Fibroblast of skin of right quadriceps (primary cell): Measurements from ENCODE around the gene ARFGEF3.

Experiments used
- DNase-seq: peaks from one replicate; pipeline ENCODE4 v3.0.0-alpha.2; 2013

The ARFGEF3 gene

DNA sequence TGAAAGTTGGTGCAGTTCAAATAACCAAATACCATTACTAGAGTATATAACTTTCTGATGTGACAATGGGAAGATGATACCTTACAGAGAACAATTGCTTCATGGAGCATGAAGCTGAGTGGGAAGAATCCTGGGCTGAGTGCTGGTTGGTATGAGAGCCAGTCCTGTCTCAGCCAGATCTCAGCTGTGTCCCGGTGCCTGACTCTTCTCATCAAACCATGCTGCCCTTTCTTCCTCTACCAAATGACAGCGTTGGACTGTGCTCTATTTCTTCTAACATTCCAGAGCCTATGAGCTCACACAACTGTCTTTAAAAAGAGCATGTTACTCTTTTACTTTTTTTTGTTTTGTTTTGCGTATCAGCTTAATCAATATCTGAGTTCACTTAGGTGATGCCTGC lies 84.0 kb downstream of the ARFGEF3 start:
- no peak for DNase-seq

GRCh38 chr6:138246650-138247440 lies 85.1 kb downstream of the ARFGEF3 start:
- DNase-seq = peak; percentile 2

DNA sequence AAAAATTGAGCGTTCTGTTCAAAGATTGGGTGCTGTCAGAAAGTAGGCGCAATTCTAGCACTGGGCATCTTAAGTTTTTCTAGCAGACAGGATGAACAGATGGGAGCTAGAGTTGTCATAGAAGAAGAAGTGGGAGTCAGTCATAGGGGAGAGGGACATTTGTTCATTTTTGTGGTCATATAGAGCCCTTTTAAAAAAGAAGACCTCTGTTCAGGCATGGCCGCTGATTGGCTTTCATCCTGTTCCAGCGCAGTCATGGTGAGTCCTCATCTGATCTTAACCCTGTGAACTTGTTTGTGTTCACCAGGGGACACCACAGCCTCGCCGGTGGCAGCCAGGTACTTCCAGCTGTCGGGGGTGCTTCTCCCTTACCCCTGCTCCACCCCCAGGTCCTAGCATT lies 86.3 kb downstream of the ARFGEF3 start:
- no peak for DNase-seq

DNA sequence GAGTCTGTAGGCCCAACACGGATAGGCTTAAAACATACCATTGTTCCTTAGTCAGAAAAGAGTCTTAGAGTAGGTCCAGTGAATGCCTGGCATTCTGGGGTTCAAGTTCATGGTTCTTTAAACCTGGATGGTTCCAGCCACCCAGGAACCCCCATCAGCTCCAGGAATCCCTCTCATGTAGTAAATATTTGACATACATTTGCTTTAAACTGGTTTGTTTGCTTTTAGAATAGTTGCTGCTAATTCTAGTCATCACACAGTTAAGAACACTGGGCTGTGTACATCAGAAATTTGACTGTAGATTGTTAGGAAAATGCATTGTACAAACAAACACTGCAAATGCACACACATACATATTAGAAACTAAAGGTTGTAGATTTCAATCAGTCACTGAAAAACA lies 87.1 kb downstream of the ARFGEF3 start:
- no peak for DNase-seq

DNA sequence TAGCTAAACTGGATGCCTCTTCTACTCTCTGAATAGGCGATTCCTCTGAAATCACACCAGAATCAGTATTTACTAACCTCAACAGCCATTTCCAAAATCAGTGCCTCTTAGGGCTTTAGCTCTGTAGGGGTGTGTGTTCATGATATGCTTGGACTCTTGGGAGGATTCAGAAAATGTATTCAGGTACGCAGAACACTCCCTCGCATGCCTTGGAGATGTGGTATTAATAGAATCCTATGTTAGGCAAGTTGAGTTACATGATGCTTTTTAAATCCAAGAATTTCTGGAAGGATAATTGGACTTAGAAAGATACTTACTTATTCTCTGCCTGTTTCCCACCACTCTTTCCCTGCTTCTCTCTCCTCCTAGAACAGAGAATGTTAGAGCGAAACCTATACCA lies 88.3 kb downstream of the ARFGEF3 start:
- no peak for DNase-seq

DNA sequence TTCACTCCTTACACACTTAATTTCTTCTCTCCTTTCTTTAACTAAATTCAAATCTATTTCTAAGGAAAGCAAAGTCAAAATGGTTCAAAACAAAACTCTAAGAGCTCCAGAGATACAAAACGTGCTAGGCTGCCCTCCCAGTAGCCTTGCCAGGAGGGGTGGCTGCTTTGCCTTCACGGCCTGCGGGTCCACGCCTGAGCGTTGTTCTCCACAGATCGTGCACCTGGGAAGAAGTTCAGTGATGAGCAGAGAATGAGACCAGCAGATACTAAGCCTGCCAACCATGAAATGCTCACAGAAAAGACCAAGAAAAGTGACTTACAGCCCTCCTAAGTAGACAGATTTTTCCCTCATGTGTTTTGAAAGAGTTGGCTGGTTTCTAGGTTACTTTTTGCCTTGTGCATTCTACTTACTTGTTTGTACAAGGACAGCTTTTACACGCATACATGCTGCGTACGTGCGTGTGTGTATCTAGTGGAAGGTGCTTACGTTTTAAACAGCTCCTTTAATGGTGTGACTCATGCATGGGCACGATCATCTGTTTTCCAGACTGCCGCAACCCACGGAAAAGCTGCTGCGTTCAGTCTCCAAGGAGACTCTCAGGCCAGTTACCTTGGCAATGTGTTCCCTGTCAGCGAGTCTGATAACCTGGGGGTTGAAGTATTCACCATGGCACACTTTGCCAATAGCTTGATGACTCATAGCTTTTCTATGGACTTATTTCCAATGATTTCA lies 88.9 kb downstream of the ARFGEF3 start:
- peak; percentile 78 for DNase-seq

- DNase-seq = no peak
Observed at GRCh38 chr6:138253731-138254130, 92.0 kb downstream of the ARFGEF3 start.

DNA sequence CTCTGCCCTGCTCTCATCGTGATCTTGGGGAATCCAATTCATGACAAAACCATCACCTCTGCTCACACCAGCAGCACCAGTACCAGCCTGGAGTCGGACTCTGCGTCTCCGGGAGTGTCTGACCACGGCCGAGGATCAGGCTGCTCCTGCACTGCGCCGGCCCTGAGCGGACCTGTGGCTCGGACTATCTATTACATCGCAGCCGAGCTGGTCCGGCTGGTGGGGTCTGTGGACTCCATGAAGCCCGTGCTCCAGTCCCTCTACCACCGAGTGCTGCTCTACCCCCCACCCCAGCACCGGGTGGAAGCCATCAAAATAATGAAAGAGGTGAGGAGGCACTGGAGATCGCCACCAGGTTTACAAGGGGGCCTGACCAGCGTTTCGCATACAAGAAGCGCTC lies 93.7 kb downstream of the ARFGEF3 start:
- no peak for DNase-seq

DNA sequence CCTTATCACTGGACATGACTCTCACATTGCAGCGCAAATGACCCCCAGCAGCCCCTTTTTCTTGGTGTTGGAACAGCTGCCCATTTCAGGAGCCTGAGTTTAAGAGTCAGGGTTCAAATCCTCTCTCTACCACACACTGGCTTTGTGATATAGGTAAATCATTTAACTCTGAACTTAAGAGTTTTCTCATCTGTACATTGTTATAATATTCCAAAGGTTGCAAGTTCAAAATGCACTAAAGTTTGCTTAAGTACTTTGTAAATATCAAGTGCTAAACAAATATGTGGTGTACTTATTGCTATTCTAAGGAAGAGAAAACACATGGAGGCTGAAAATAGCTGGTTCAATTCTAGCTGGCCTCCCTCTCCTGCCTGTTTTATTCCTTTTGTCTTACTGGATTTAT lies 95.9 kb downstream of the ARFGEF3 start:
- no peak for DNase-seq

- no peak for DNase-seq
Observed at GRCh38 chr6:138258197-138258596, 96.5 kb downstream of the ARFGEF3 start.

DNA sequence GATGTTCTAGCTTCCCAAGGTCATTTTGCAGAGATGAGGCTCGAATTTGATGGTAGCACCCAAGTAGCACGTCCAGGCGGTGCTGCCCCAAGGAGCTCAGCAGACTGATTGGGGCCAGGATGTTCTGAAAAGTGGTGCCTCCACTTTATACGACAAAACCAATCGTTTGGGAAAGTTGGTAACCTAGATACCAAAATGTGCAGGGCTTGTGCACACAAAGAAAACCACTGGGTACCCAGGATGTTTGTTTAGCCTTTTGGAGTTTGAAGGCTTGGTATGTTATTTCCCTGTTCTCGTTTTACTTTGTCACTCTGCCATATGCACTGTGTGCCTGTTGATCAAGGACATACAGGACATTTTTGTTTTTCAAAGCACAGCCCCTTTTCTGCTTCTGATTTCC lies 97.3 kb downstream of the ARFGEF3 start:
- DNase-seq = no peak

DNA sequence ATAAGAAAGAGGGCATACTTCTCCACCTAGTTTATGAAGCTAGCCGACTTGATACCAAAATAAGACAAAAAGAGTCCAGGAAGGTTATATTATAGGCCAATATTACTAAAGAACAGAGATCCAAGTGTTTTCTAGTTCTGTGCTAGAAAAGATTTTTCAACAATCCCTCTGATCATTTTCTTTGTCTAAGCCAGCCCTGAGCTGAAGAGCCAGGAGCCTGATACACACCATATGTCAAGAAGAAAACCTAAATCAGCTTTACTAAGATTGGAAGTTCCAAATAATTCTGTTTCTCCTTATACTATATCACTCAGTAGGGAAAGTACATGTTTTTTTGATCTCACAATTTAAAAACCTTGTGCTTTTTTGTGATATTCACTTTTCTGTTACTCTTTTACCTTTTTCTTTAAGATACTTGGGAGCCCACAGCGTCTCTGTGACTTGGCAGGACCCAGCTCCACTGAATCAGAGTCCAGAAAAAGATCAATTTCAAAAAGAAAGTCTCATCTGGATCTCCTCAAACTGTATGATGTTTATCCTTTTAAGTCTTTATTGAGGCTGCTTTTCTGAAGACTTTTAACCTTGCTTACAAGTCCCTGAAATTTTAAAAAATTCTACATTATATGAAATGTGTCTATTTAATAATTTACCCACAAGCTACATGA lies 99.5 kb downstream of the ARFGEF3 start:
- DNase-seq = no peak

DNA sequence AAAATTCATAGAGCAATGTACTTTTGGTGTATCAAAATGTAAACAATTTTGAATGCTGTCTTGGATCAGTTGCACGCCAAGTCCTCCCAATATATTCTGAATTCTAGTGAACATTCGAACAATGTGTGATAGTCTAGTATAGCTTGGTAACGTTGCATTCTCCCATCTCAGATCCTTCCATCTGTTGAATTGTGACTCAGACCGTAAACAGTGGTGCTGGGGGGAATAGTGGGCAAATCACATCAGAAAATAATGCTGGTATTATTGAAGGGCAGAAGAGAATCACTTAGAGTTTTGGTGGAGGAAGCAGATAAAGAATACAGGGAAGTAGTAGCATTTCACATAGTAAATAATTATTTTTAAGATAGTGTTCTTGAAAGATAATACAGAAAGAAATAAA lies 102.2 kb downstream of the ARFGEF3 start:
- DNase-seq = no peak

DNA sequence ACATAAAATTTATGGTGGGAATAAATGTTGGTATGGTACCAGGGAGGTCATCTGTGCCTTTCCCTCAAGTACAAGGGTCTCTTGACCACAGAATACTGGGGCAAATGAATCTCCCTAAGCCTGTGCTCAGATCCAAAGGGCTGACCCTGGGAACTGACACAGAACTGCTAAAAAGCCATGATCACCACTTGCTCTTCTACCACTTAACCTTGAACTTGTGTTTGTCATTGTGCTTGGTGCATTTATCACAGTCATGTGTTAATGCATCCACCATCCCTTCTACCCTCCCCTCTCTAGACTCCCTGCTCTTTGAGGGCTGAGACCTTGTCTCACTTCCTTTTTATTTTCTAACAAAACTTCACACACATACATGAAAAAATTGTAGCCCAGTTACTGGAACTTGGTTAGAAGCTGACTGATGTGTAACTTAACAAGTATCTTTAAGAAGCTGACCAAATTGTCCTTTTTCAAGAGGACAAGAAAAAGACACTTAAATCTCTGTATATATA lies 102.7 kb downstream of the ARFGEF3 start:
- no peak for DNase-seq

GRCh38 chr6:138266095-138266494 lies 104.4 kb downstream of the ARFGEF3 start:
- DNase-seq = no peak

DNA sequence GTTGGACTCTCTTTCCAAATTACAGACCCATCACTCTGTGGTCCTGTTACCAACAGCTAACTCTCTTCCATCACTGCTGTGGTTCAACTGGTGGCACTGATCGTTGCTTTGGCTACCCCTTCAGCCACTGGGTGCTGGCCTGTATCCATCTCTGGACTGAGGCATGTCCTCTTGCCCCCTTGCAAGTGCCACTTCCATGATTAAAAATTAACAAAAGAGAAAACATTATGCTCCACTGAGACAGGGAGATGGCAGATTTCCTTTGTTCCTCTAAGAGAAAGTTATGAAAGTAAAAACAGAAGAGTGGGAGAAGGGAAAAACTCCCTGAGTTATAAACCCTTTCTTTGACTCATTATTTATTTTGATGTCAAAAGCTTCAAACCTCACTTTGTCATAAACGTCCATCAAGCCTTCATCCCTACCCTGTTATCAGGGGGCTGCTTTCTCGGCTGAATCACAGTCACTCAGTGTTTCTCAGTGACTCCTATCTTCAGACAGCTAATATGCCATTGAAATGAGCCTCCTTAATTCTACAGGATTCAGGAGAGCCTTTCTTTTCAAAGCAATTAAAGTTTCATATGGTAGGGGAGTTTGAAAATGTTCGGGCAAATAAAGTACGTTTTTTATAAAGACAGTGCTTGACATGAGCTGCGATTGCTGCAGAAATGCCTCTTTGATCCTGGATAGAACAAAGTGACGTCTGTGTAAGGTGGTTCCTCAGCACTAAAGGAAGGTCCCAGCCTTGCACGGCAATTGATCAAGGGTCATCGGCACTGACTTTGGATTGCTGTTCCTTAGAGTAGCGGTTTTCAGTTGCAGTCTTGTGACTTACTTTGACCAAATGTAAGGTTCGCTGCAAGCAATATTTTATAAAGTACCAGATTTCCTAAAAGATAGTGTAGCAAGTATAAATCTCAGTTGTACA lies 106.5 kb downstream of the ARFGEF3 start:
- no peak for DNase-seq

DNA sequence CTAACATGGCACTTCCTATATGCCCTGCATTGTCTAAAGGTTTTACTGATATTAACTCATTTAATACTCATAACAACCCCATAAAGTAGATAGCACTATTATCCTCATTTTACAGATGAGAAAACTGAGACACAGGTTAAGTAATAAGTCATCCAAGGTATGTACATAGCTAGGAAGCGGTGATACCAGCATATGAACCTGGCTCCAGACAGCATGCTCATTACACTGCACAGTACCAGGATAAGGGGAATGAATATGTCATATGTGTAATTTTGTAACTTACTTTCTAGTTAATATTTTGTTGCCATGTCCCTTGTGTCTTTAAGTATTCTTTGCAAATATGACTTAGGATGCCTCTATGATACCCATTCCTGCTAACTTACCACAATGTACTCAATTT lies 109.7 kb downstream of the ARFGEF3 start:
- no peak for DNase-seq

- DNase-seq = no peak
Observed at GRCh38 chr6:138272533-138273315, 111.0 kb downstream of the ARFGEF3 start.

DNA sequence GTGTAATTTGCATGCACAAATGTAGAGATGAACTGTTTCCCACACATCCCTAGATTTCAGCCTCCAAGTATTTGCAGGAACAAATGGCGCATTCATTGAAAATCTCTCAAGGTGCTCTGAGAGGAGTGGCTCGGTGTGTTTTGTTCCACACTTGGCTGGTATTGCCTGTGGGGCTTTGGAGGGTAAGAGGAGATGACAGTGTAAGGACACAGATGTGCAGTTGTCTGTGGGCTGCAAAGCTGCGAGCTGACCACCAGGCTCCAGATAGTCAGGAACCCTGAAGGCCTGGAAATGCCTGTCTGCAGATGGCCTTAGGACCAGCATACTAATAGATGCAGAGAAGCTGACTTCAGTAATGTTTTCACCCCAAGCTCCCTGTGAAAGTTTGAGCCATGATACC lies 114.2 kb downstream of the ARFGEF3 start:
- DNase-seq = no peak

DNA sequence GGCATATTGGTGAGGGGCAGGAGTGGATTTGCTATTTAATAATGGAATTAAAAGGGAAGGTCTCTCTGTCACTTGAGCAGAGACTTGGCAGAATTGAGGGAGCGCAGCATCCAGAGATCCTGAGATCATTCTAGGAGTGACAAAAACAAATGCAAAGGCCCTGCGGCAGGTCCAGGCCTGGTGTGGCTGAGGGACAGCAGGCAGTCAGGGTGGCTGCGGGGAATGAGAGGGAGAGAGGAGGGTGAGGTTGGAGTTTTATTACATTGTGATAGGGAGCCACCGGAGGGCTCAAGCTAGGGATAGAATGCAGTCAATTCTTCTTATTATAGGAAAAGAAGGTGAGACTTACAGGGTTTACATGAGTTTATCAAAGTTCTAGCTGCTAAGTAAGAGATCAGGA lies 116.1 kb downstream of the ARFGEF3 start:
- DNase-seq = no peak

GRCh38 chr6:138278326-138278725 lies 116.6 kb downstream of the ARFGEF3 start:
- DNase-seq = no peak

- DNase-seq = no peak
Observed at GRCh38 chr6:138285800-138286199, 124.1 kb downstream of the ARFGEF3 start.
